GM23338 (cell line): ENCODE results near the gene ZBTB7C. TPM values are rescaled to one million over a fixed set of nuclear protein-coding genes. Genes with fewer than 3 reads are reported as not detected.

Experiments
- ATAC-seq: fragments of 200-7000 bp; cut with Tn5 transposase; 3 replicates; pipeline ENCODE4 v1.9.1; 2020
- DNase-seq: peaks from one replicate; pipeline ENCODE4 v3.0.0-alpha.2; 2015; ENCODE audit warnings: low spot score
- H2AFZ ChIP-seq: fragments of 200-600 bp; sonication (generic); 2 replicates; pipeline ENCODE4 v1.8.0; 2016; ENCODE audit warnings: antibody characterized with exemption, mild to moderate bottlenecking, moderate library complexity
- H3F3A ChIP-seq: fragments of 200-600 bp; sonication (generic); replicated peaks from 2 replicates; pipeline ENCODE4 v1.8.0; 2017; ENCODE audit warnings: antibody characterized with exemption, mixed run types, low read depth
- H3K27ac ChIP-seq: fragments of 200-600 bp; sonication (generic); 2 replicates; pipeline ENCODE4 v1.6.1; 2016; ENCODE audit warnings: low read depth
- H3K27me3 ChIP-seq: fragments of 200-600 bp; sonication (generic); 2 replicates; pipeline ENCODE4 v1.8.0; 2016; ENCODE audit warnings: mild to moderate bottlenecking, mixed run types, moderate library complexity; ENCODE audit not compliant: insufficient read depth
- H3K36me3 ChIP-seq: fragments of 200-600 bp; sonication (generic); 2 replicates; pipeline ENCODE4 v1.8.0; 2016; ENCODE audit warnings: mild to moderate bottlenecking; ENCODE audit not compliant: insufficient read depth
- H3K4me1 ChIP-seq: fragments of 200-600 bp; sonication (generic); 2 replicates; pipeline ENCODE4 v1.8.0; 2016; ENCODE audit warnings: mild to moderate bottlenecking, moderate library complexity; ENCODE audit not compliant: insufficient read depth
- H3K4me2 ChIP-seq: fragments of 200-600 bp; sonication (generic); 2 replicates; pipeline ENCODE4 v1.7.1; 2017; ENCODE audit warnings: mixed run types
- H3K4me3 ChIP-seq: fragments of 200-600 bp; sonication (generic); 2 replicates; pipeline ENCODE4 v1.6.1; 2016; ENCODE audit warnings: mixed run types
- H3K79me2 ChIP-seq: fragments of 200-600 bp; sonication (generic); replicated peaks from 2 replicates; pipeline ENCODE4 v1.8.0; 2017; ENCODE audit warnings: mild to moderate bottlenecking; ENCODE audit not compliant: insufficient read depth
- H3K9me2 ChIP-seq: fragments of 200-600 bp; sonication (generic); 2 replicates; pipeline ENCODE4 v1.8.0; 2017; ENCODE audit not compliant: insufficient read depth
- H4K20me1 ChIP-seq: fragments of 200-600 bp; sonication (generic); replicated peaks from 2 replicates; pipeline ENCODE4 v1.8.0; 2017; ENCODE audit warnings: mild to moderate bottlenecking; ENCODE audit not compliant: insufficient read depth
- H3K27ac Mint-ChIP-seq: 2 replicates; pipeline ENCODE4 v1.8.0; 2020; ENCODE audit warnings: inconsistent platforms, mild to moderate bottlenecking, moderate library complexity, mixed read lengths
- H3K27me3 Mint-ChIP-seq: 3 replicates; pipeline ENCODE4 v1.8.0; 2022; ENCODE audit warnings: low read depth, mild to moderate bottlenecking, moderate library complexity, mixed read lengths, inconsistent platforms; ENCODE audit not compliant: insufficient read depth, poor library complexity
- H3K36me3 Mint-ChIP-seq: 3 replicates; pipeline ENCODE4 v1.8.0; 2021; ENCODE audit warnings: low read depth, mild to moderate bottlenecking, inconsistent platforms, moderate library complexity, mixed read lengths
- H3K4me1 Mint-ChIP-seq: 3 replicates; pipeline ENCODE4 v1.8.0; 2020; ENCODE audit warnings: mild to moderate bottlenecking, inconsistent platforms, mixed read lengths
- H3K4me3 Mint-ChIP-seq: 3 replicates; pipeline ENCODE4 v1.8.0; 2021; ENCODE audit warnings: moderate library complexity, mild to moderate bottlenecking, inconsistent platforms, mixed read lengths
- H3K9me3 Mint-ChIP-seq: 3 replicates; pipeline ENCODE4 v1.8.0; 2020; ENCODE audit warnings: moderate library complexity, mild to moderate bottlenecking, inconsistent platforms, mixed read lengths
- CREB1 ChIP-seq: fragments of 250-450 bp; sonication (Bioruptor Pico); IDR thresholded peaks from 2 replicates; pipeline ENCODE4 v1.5.0; 2020; ENCODE audit warnings: low read depth, mild to moderate bottlenecking, moderate library complexity
- CTCF ChIP-seq, 2 experiments: fragments of 200-600 bp in 1 of 2; sonication (generic) in 1 of 2; conservative IDR thresholded peaks; 2 replicates each; pipeline versions ENCODE4 v1.5.1 to v1.6.1; 2016 to 2017; ENCODE audit warnings: antibody characterized with exemption in 2 of 2, low read depth in 2 of 2, mild to moderate bottlenecking in 2 of 2, moderate library complexity in 1 of 2
- EZH2 ChIP-seq: fragments of 200-600 bp; sonication (generic); IDR thresholded peaks from one replicate; pipeline ENCODE4 v1.8.0; 2017; ENCODE audit warnings: antibody characterized with exemption, mild to moderate bottlenecking, low read depth; ENCODE audit not compliant: unreplicated experiment
- EZH2phosphoT487 ChIP-seq: fragments of 200-600 bp; sonication (generic); IDR thresholded peaks from one replicate; pipeline ENCODE4 v1.8.1; 2018; ENCODE audit warnings: antibody characterized with exemption; ENCODE audit not compliant: unreplicated experiment
- JUNB ChIP-seq: IDR thresholded peaks from one replicate; pipeline ENCODE4 v1.6.1; 2016; ENCODE audit warnings: antibody characterized with exemption; ENCODE audit not compliant: unreplicated experiment
- NANOG ChIP-seq: IDR thresholded peaks from 2 replicates; pipeline ENCODE4 v1.6.1; 2016; ENCODE audit warnings: antibody characterized with exemption, borderline replicate concordance
- POLR2AphosphoS5 ChIP-seq: IDR thresholded peaks from 2 replicates; pipeline ENCODE4 v1.6.1; 2016; ENCODE audit warnings: antibody characterized with exemption, low read depth
- REST ChIP-seq: IDR thresholded peaks from one replicate; pipeline ENCODE4 v1.6.1; 2018; ENCODE audit warnings: antibody characterized with exemption; ENCODE audit not compliant: unreplicated experiment
- STAT1 ChIP-seq: IDR thresholded peaks from one replicate; pipeline ENCODE4 v1.6.1; 2016; ENCODE audit warnings: antibody characterized with exemption; ENCODE audit not compliant: unreplicated experiment
- ZNF114 ChIP-seq: fragments of 250-450 bp; sonication (Bioruptor Pico); IDR thresholded peaks from 2 replicates; pipeline ENCODE4 v1.5.0; 2020; ENCODE audit warnings: mild to moderate bottlenecking, moderate library complexity
- ZNF331 ChIP-seq: fragments of 250-450 bp; sonication (Bioruptor Pico); IDR thresholded peaks from 2 replicates; pipeline ENCODE4 v1.5.0; 2020; ENCODE audit warnings: low read depth, mild to moderate bottlenecking, moderate library complexity
- polyA plus RNA-seq: library from polyadenylated mRNA; unstranded; fragments of >200 nt; fragmentation: Nextera tagmentation; extraction: Ambion mirVana; gene quantifications from 2 replicates; pipeline ENCODE4 v1.2.1, GENCODE V29; 2016
- total RNA-seq: library from RNA; depleted of rRNA; stranded (reverse); fragments of >200 nt; shearing (Covaris generic); gene quantifications from 2 replicates; pipeline ENCODE4 v1.2.3, GENCODE V29; 2014
- TF ChIP-seq, protein P1 (sequence below): IDR thresholded peaks from 2 replicates; pipeline ENCODE4 v1.6.1; 2016; ENCODE audit warnings: antibody characterized with exemption
- TF ChIP-seq, protein P2 (sequence below): fragments of 250-450 bp; sonication (Bioruptor Pico); IDR thresholded peaks from 2 replicates; pipeline ENCODE4 v1.5.0; 2020; ENCODE audit warnings: mild to moderate bottlenecking, moderate library complexity

Gene ZBTB7C
- total and polyA plus RNA-seq, 2 experiments from 2014 or later = 0.03 to 0.14 TPM

DNA sequence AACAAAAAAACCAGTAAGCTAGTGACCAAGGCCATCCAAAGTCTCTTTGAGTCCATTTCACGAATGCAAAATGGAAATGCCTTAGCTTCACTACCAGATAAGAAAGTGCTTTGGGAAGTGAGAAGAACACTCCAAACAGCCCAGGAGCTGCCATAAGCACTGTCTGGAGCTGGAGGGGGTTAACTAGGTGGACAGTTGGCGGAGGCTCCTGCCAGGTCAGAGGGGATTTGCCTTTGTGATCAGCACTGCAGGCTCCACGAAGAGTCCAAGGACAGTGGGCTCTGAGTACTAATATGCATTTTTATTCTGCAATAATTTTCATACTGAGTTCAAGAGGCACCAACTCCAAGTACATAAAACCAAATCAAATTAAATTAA is 245.5 kb downstream of the ZBTB7C start:
- Mint-ChIP-seq H3K9me3 (no peaks in the 10 kb centered on the region), H3K4me1 (peaks cover 25% of the 10 kb centered on the region), H3K27me3 (peaks cover 14% of the 10 kb centered on the region), H3K27ac (no peak overlapping the region), H3K4me3 (no peak overlapping the region), H3K36me3 (no peaks in the 10 kb centered on the region)
- H3K36me3 ChIP-seq = no peaks in the 10 kb centered on the region
- no peaks in the 10 kb centered on the region for H3K9me2 ChIP-seq
- H3K4me3 ChIP-seq = no peak overlapping the region
- no peaks in the 10 kb centered on the region for H4K20me1 ChIP-seq
- TF ChIP-seq CTCF (conservative IDR thresholded peaks at IDR 0.05; ENCODE audit: low read depth in 2 of 2) = no peak
- TF ChIP-seq NANOG = no peak
- TF ChIP-seq, protein P1, sequence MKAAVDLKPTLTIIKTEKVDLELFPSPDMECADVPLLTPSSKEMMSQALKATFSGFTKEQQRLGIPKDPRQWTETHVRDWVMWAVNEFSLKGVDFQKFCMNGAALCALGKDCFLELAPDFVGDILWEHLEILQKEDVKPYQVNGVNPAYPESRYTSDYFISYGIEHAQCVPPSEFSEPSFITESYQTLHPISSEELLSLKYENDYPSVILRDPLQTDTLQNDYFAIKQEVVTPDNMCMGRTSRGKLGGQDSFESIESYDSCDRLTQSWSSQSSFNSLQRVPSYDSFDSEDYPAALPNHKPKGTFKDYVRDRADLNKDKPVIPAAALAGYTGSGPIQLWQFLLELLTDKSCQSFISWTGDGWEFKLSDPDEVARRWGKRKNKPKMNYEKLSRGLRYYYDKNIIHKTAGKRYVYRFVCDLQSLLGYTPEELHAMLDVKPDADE = no peak
- no peak for TF ChIP-seq STAT1
- no peak for TF ChIP-seq REST
- no peak for TF ChIP-seq POLR2AphosphoS5
- TF ChIP-seq, protein P2, sequence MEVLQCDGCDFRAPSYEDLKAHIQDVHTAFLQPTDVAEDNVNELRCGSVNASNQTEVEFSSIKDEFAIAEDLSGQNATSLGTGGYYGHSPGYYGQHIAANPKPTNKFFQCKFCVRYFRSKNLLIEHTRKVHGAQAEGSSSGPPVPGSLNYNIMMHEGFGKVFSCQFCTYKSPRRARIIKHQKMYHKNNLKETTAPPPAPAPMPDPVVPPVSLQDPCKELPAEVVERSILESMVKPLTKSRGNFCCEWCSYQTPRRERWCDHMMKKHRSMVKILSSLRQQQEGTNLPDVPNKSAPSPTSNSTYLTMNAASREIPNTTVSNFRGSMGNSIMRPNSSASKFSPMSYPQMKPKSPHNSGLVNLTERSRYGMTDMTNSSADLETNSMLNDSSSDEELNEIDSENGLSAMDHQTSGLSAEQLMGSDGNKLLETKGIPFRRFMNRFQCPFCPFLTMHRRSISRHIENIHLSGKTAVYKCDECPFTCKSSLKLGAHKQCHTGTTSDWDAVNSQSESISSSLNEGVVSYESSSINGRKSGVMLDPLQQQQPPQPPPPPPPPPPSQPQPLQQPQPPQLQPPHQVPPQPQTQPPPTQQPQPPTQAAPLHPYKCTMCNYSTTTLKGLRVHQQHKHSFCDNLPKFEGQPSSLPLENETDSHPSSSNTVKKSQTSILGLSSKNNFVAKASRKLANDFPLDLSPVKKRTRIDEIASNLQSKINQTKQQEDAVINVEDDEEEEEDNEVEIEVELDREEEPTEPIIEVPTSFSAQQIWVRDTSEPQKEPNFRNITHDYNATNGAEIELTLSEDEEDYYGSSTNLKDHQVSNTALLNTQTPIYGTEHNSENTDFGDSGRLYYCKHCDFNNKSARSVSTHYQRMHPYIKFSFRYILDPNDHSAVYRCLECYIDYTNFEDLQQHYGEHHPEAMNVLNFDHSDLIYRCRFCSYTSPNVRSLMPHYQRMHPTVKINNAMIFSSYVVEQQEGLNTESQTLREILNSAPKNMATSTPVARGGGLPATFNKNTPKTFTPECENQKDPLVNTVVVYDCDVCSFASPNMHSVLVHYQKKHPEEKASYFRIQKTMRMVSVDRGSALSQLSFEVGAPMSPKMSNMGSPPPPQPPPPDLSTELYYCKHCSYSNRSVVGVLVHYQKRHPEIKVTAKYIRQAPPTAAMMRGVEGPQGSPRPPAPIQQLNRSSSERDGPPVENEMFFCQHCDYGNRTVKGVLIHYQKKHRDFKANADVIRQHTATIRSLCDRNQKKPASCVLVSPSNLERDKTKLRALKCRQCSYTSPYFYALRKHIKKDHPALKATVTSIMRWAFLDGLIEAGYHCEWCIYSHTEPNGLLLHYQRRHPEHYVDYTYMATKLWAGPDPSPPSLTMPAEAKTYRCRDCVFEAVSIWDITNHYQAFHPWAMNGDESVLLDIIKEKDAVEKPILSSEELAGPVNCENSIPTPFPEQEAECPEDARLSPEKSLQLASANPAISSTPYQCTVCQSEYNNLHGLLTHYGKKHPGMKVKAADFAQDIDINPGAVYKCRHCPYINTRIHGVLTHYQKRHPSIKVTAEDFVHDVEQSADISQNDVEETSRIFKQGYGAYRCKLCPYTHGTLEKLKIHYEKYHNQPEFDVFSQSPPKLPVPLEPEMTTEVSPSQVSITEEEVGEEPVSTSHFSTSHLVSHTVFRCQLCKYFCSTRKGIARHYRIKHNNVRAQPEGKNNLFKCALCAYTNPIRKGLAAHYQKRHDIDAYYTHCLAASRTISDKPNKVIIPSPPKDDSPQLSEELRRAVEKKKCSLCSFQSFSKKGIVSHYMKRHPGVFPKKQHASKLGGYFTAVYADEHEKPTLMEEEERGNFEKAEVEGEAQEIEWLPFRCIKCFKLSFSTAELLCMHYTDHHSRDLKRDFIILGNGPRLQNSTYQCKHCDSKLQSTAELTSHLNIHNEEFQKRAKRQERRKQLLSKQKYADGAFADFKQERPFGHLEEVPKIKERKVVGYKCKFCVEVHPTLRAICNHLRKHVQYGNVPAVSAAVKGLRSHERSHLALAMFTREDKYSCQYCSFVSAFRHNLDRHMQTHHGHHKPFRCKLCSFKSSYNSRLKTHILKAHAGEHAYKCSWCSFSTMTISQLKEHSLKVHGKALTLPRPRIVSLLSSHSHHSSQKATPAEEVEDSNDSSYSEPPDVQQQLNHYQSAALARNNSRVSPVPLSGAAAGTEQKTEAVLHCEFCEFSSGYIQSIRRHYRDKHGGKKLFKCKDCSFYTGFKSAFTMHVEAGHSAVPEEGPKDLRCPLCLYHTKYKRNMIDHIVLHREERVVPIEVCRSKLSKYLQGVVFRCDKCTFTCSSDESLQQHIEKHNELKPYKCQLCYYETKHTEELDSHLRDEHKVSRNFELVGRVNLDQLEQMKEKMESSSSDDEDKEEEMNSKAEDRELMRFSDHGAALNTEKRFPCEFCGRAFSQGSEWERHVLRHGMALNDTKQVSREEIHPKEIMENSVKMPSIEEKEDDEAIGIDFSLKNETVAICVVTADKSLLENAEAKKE (CRISPR knock-in tag) = no peak
- no peak for TF ChIP-seq JUNB
- no peak for TF ChIP-seq EZH2
- no peak for TF ChIP-seq ZNF114
- TF ChIP-seq EZH2phosphoT487 = no peak
- no peak for TF ChIP-seq ZNF331 (CRISPR knock-in tag)
- TF ChIP-seq CREB1 (CRISPR knock-in tag) = no peak
- DNase-seq (no peak), ATAC-seq (no peak)
- H3F3A ChIP-seq = no peaks in the 10 kb centered on the region
- H3K4me2 ChIP-seq = no peak overlapping the region
- peaks cover 19% of the 10 kb centered on the region for H3K4me1 ChIP-seq
- peaks cover 27% of the 10 kb centered on the region for H3K27me3 ChIP-seq
- H3K27ac ChIP-seq = no peak overlapping the region
- no peak overlapping the region for H2AFZ ChIP-seq
- H3K79me2 ChIP-seq = no peaks in the 10 kb centered on the region
